HepG2 (cell line): Measurements from ENCODE around the gene TFPI. TPM values are rescaled to one million over a fixed set of nuclear protein-coding genes. Genes with fewer than 3 reads are reported as not detected.
A peak's percentile ranks its signal among the peaks of the same experiment; 100 is the strongest.

Source experiments
- ATAC-seq: fragments of 200-7000 bp; cut with Tn5 transposase; 3 replicates; pipeline ENCODE4 v1.9.1; 2020; ENCODE audit warnings: mild to moderate bottlenecking, moderate library complexity
- BruUV-seq: library from RNA; stranded (reverse); fragments of 400-500 nt; replicated peaks from 2 replicates; lab custom pipeline; 2021; lab: Mats Ljungman, UMichigan
- CTCF ChIA-PET: fragments of 300-600 bp; formaldehyde crosslinking; extraction: SDS; loops from one replicate; lab custom pipeline; 2021; ENCODE audit warnings: low total read pairs, inconsistent platforms, low intra/inter-chr PET ratio; lab: Yijun Ruan, JAX
- POLR2A ChIA-PET: fragments of 350-600 bp; sonication (Branson Sonifier 250); formaldehyde crosslinking; loops from one replicate; lab custom pipeline; 2020; ENCODE audit warnings: antibody characterized with exemption, inconsistent platforms; lab: Yijun Ruan, JAX
- DNase-seq: peaks from one replicate; pipeline ENCODE4 v3.0.0-alpha.2; 2015; ENCODE audit warnings: low spot score
- FAIRE-seq: peaks from 3 replicates; lab custom pipeline; 2011; peaks lifted over from hg19 to GRCh38; lab: Jason Lieb, UNC
- H2AFZ ChIP-seq: one replicate; pipeline ENCODE4 v1.6.1; 2011; ENCODE audit warnings: low read length, inconsistent platforms
- H3K27ac ChIP-seq: fragments of 300-600 bp; 3 replicates; pipeline ENCODE4 v1.8.0; 2011; ENCODE audit warnings: mixed run types, mild to moderate bottlenecking, mixed read lengths, low read length, inconsistent platforms; ENCODE audit not compliant: insufficient read depth; ENCODE audit errors: extremely low read length
- H3K27me3 ChIP-seq, 2 experiments: fragments of 200-600 bp in 1 of 2; 2 replicates in 1 of 2; 3 replicates in 1 of 2; pipeline versions ENCODE4 v1.6.0 to v1.8.0; 2011; ENCODE audit warnings: low read length in 2 of 2, mild to moderate bottlenecking in 2 of 2, moderate library complexity in 2 of 2, inconsistent platforms in 1 of 2; ENCODE audit not compliant: insufficient read depth in 2 of 2, control insufficient read depth in 1 of 2
- H3K36me3 ChIP-seq, 2 experiments: fragments of 200-600 bp in 1 of 2; replicated peaks in 1 of 2; 2 replicates in 1 of 2; 3 replicates in 1 of 2; pipeline versions ENCODE4 v1.5.1 to v1.8.0; 2011; ENCODE audit warnings: low read length in 2 of 2, inconsistent platforms in 1 of 2; ENCODE audit not compliant: insufficient read depth in 2 of 2, control insufficient read depth in 1 of 2
- H3K4me1 ChIP-seq: 2 replicates; pipeline ENCODE4 v1.5.1; 2012; ENCODE audit warnings: low read length, inconsistent platforms; ENCODE audit not compliant: insufficient read depth
- H3K4me2 ChIP-seq: 2 replicates; pipeline ENCODE4 v1.6.0; 2011; ENCODE audit warnings: low read depth, low read length, inconsistent platforms
- H3K4me3 ChIP-seq, 3 experiments: fragments of 200-600 bp in 1 of 3; sonication (generic), shearing (Covaris generic) in 1 of 3; replicated peaks in 1 of 3; 2 replicates each; pipeline ENCODE4 v1.5.1; 2011 to 2016; ENCODE audit warnings: low read length in 3 of 3, inconsistent platforms in 2 of 3, low read depth in 2 of 3, mild to moderate bottlenecking in 2 of 3, control low read depth in 1 of 3, mixed read lengths in 1 of 3; ENCODE audit not compliant: insufficient read depth in 1 of 3
- H3K79me2 ChIP-seq: one replicate; pipeline ENCODE4 v1.6.1; 2011; ENCODE audit warnings: low read length, inconsistent platforms; ENCODE audit not compliant: insufficient read depth
- H3K9ac ChIP-seq: 2 replicates; pipeline ENCODE4 v1.6.0; 2011; ENCODE audit warnings: mild to moderate bottlenecking, low read depth, low read length, inconsistent platforms; ENCODE audit not compliant: insufficient read depth
- H3K9me3 ChIP-seq: 2 replicates; pipeline ENCODE4 v1.5.1; 2012; ENCODE audit warnings: mild to moderate bottlenecking, low read length
- H4K20me1 ChIP-seq: 2 replicates; pipeline ENCODE4 v1.6.0; 2011; ENCODE audit warnings: inconsistent platforms, mild to moderate bottlenecking, low read length, moderate library complexity; ENCODE audit not compliant: insufficient read depth
- ATAD3A ChIP-seq: sonication (generic); formaldehyde crosslinking; IDR thresholded peaks from 2 replicates; pipeline ENCODE4 v1.4.0; 2020; ENCODE audit warnings: missing genetic modification reagents
- BCL6 ChIP-seq: IDR thresholded peaks from 2 replicates; pipeline ENCODE4 v1.6.1; 2016; ENCODE audit warnings: missing genetic modification reagents, missing compliant biosample characterization
- CC2D1A ChIP-seq: sonication (generic); formaldehyde crosslinking; IDR thresholded peaks from 2 replicates; pipeline ENCODE4 v1.8.1; 2023; ENCODE audit warnings: mild to moderate bottlenecking, missing genetic modification reagents
- FOSL1 ChIP-seq: sonication (generic); formaldehyde crosslinking; IDR thresholded peaks from 2 replicates; pipeline ENCODE4 v1.9.0; 2021; ENCODE audit warnings: missing genetic modification reagents, borderline replicate concordance
- KDM4B ChIP-seq: sonication (generic); formaldehyde crosslinking; IDR thresholded peaks from 2 replicates; pipeline ENCODE4 v1.4.0; 2020; ENCODE audit warnings: missing genetic modification reagents
- NCOR1 ChIP-seq: fragments of 200-600 bp; sonication (generic); IDR thresholded peaks from 2 replicates; pipeline ENCODE4 v1.7.0; 2017; ENCODE audit warnings: antibody characterized with exemption, low read length, borderline replicate concordance
- THAP7 ChIP-seq: sonication (generic); formaldehyde crosslinking; IDR thresholded peaks from 2 replicates; pipeline ENCODE4 v1.8.1; 2023; ENCODE audit warnings: mild to moderate bottlenecking, missing genetic modification reagents
- ZMAT3 ChIP-seq: sonication (generic); formaldehyde crosslinking; conservative IDR thresholded peaks from 2 replicates; pipeline ENCODE4 v1.7.0; 2021; ENCODE audit warnings: missing genetic modification reagents
- ZMYM2 ChIP-seq: sonication (generic); formaldehyde crosslinking; IDR thresholded peaks from 2 replicates; pipeline ENCODE4 v1.8.0; 2022; ENCODE audit warnings: mild to moderate bottlenecking, missing genetic modification reagents
- ZNF296 ChIP-seq: sonication (generic); formaldehyde crosslinking; conservative IDR thresholded peaks from 2 replicates; pipeline ENCODE4 v1.5.0; 2020; ENCODE audit warnings: mild to moderate bottlenecking, missing genetic modification reagents
- ZNF781 ChIP-seq: sonication (generic); formaldehyde crosslinking; IDR thresholded peaks from 2 replicates; pipeline ENCODE4 v1.5.1; 2020; ENCODE audit warnings: borderline replicate concordance, mild to moderate bottlenecking, missing genetic modification reagents; ENCODE audit errors: not compliant biosample characterization
- ZNF816 ChIP-seq: sonication (generic); formaldehyde crosslinking; IDR thresholded peaks from 2 replicates; pipeline ENCODE4 v1.8.0; 2022; ENCODE audit warnings: missing genetic modification reagents, mild to moderate bottlenecking, borderline replicate concordance
- ZNF83 ChIP-seq: sonication (generic); formaldehyde crosslinking; IDR thresholded peaks from 2 replicates; pipeline ENCODE4 v1.4.0; 2020; ENCODE audit warnings: missing genetic modification reagents, mild to moderate bottlenecking, borderline replicate concordance
- ZSCAN21 ChIP-seq: sonication (generic); formaldehyde crosslinking; IDR thresholded peaks from 2 replicates; pipeline ENCODE4 v1.8.0; 2022; ENCODE audit warnings: mild to moderate bottlenecking, missing genetic modification reagents, moderate library complexity, borderline replicate concordance
- WGBS: methylation state at CpG from one replicate; pipeline ENCODE4 v1.1.6; 2017; ENCODE audit warnings: low lambda C conversion rate; 5-methylcytosine and 5-hydroxymethylcytosine counted together
- in situ Hi-C: cut with HindIII; loops from 2 replicates; pipeline ENCODE4 v1.10.0; 2017; ENCODE audit warnings: low pct_unique_long_range_greater_than_20kb; ENCODE audit not compliant: extremely low pct_ligation_motif_present
- intact Hi-C: fragments of 100-400 bp; cut with micrococcal nuclease; formaldehyde crosslinking; loops from one replicate; pipeline ENCODE4 v1.10.0; 2022; ENCODE audit not compliant: unreplicated experiment
- polyA plus RNA-seq, 8 experiments: library from polyadenylated mRNA; depleted of rRNA in 3 of 8; stranded (reverse) in 7 of 8; unstranded in 1 of 8; fragments of >200 nt; fragmentation: Illumina TruSeq in 4 of 8; extraction: Trizol in 4 of 8; gene quantifications; 2 replicates each; pipeline versions ENCODE4 v1.2.1 to v1.2.3, GENCODE V29; 2011 to 2016; ENCODE audit warnings: low read depth in 4 of 8, missing spikeins in 1 of 8, mixed read lengths in 1 of 8; ENCODE audit not compliant: insufficient read depth in 1 of 8
- total RNA-seq, 5 experiments: library from RNA; depleted of rRNA; stranded (reverse); fragments of >200 nt; fragmentation: Illumina TruSeq; extraction: Trizol; gene quantifications; 2 replicates each; pipeline ENCODE4 v1.2.3, GENCODE V29; 2016; ENCODE audit warnings: low read depth in 1 of 5
- TF ChIP-seq, protein P1 (sequence below): sonication (generic); formaldehyde crosslinking; IDR thresholded peaks from 2 replicates; pipeline ENCODE4 v1.9.0; 2021; ENCODE audit warnings: missing genetic modification reagents, mild to moderate bottlenecking, borderline replicate concordance
- TF ChIP-seq, protein P2 (sequence below): IDR thresholded peaks from 2 replicates; pipeline ENCODE4 v1.6.1; 2016; ENCODE audit warnings: missing biosample characterization, missing genetic modification reagents, low read depth

Gene TFPI
- total and polyA plus RNA-seq, 2 of the 13 experiments (the other 11 are each of a cell fraction or from before 2014, with no cell fraction given) = 301 to 436 TPM

- ATAC-seq (peak; percentile 98), DNase-seq (peak; percentile 98), FAIRE-seq (peak; percentile 88)
- 1% methylated on average over 7 of the region's 7 CpGs for WGBS
- intact Hi-C loops (loop anchor here (1.0 kb wide), 4 partner anchors 9 to 36 kb away; no protein-coding TSS in a partner anchor), in situ Hi-C loops (loop anchor here (5.0 to 25.0 kb wide), 2 partner anchors 34 to 1896 kb away; partner anchors contain the start of gene WDR75)
- no peak overlapping the region for H2AFZ ChIP-seq
- H3K36me3 ChIP-seq = peaks cover 1 to 13% of the 10 kb centered on the region in 2 experiments; a peak in 4 of 5 replicates
- CTCF ChIA-PET = interaction anchor here (0.9 to 1.5 kb wide), 3 partner anchors 9 to 40 kb away, joined by 3 to 6 read pairs (median 6); no protein-coding TSS in a partner anchor
- H3K27me3 ChIP-seq = no peaks in the 10 kb centered on the region
- peak overlapping the region; percentile 51 for H3K4me2 ChIP-seq
- no TSS peak for BruUV-seq
- peak overlapping the region; percentile 58 for H3K9ac ChIP-seq
- H3K4me3 ChIP-seq = peak overlapping the region in 1 of 3 experiments; percentile 2; a peak in 1 of 6 replicates
- H3K4me1 ChIP-seq = peaks cover 75% of the 10 kb centered on the region
- no peaks in the 10 kb centered on the region for H4K20me1 ChIP-seq
- H3K27ac ChIP-seq = peak overlapping the region; percentile 85
- H3K9me3 ChIP-seq = no peaks in the 10 kb centered on the region
- peaks cover 84% of the 10 kb centered on the region for H3K79me2 ChIP-seq
- POLR2A ChIA-PET = interaction anchor here (0.6 to 3.1 kb wide), 11 partner anchors 8 to 42 kb away, joined by 3 to 44 read pairs (median 5); no protein-coding TSS in a partner anchor
- TF ChIP-seq BCL6 (CRISPR knock-in tag) (peak; percentile 95), ZNF296 (CRISPR knock-in tag) (no peak), THAP7 (CRISPR knock-in tag) (no peak), ZNF83 (CRISPR knock-in tag) (no peak), ZMYM2 (CRISPR knock-in tag) (no peak), ZSCAN21 (CRISPR knock-in tag) (peak; percentile 72; the same call in 1 of the 2 replicates), CC2D1A (CRISPR knock-in tag) (no peak; the same call in 1 of the 2 replicates), ZNF781 (CRISPR knock-in tag) (peak; percentile 39), ZNF816 (CRISPR knock-in tag) (peak; percentile 31), NCOR1 (peak; percentile 91), KDM4B (CRISPR knock-in tag) (peak; percentile 84), ATAD3A (CRISPR knock-in tag) (no peak), ZMAT3 (CRISPR knock-in tag) (peak; percentile 54; the same call in 1 of the 2 replicates), FOSL1 (CRISPR knock-in tag) (peak; percentile 76; the same call in 1 of the 2 replicates)
- TF ChIP-seq, protein P1, sequence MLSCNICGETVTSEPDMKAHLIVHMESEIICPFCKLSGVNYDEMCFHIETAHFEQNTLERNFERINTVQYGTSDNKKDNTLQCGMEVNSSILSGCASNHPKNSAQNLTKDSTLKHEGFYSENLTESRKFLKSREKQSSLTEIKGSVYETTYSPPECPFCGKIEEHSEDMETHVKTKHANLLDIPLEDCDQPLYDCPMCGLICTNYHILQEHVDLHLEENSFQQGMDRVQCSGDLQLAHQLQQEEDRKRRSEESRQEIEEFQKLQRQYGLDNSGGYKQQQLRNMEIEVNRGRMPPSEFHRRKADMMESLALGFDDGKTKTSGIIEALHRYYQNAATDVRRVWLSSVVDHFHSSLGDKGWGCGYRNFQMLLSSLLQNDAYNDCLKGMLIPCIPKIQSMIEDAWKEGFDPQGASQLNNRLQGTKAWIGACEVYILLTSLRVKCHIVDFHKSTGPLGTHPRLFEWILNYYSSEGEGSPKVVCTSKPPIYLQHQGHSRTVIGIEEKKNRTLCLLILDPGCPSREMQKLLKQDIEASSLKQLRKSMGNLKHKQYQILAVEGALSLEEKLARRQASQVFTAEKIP (CRISPR knock-in tag) = no peak
- TF ChIP-seq, protein P2, sequence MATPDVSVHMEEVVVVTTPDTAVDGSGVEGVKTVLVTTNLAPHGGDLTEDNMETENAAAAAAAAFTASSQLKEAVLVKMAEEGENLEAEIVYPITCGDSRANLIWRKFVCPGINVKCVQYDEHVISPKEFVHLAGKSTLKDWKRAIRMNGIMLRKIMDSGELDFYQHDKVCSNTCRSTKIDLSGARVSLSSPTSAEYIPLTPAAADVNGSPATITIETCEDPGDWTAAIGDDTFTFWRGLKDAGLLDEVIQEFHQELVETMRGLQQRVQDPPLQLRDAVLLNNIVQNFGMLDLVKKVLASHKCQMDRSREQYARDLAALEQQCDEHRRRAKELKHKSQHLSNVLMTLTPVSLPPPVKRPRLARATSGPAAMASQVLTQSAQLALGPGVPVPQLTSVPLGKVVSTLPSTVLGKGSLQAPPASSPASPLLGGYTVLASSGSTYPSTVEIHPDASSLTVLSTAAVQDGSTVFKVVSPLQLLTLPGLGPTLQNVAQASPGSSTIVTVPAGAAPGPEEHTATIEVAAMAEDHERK (CRISPR knock-in tag) = no peak
Measured at GRCh38 chr2:187541086-187542085, 12.8 kb downstream of the TFPI start.
